ENCODE results near the gene SMAD3.

DNA sequence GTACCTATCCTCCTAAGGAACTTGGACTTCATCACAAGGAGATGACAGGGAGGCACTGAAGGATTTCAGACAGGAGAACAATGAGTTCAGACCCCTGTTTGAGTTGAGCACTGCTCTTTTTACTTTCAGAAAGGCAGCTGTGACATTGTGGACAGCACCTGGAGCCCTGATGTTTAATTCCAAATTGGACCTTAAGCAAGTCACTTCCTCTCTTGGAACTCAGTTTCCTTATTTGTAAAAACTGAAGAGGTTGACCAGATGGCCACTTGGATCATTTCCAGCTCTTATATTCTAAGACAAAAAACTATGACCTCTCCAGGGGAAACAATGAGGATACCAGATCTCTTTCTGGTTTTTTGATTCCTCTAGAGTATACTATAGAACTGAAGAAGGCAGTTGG, 34.1 kb upstream of the SMAD3 start:
- TF ChIP-seq, protein P1, sequence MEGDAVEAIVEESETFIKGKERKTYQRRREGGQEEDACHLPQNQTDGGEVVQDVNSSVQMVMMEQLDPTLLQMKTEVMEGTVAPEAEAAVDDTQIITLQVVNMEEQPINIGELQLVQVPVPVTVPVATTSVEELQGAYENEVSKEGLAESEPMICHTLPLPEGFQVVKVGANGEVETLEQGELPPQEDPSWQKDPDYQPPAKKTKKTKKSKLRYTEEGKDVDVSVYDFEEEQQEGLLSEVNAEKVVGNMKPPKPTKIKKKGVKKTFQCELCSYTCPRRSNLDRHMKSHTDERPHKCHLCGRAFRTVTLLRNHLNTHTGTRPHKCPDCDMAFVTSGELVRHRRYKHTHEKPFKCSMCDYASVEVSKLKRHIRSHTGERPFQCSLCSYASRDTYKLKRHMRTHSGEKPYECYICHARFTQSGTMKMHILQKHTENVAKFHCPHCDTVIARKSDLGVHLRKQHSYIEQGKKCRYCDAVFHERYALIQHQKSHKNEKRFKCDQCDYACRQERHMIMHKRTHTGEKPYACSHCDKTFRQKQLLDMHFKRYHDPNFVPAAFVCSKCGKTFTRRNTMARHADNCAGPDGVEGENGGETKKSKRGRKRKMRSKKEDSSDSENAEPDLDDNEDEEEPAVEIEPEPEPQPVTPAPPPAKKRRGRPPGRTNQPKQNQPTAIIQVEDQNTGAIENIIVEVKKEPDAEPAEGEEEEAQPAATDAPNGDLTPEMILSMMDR (IDR thresholded peaks at IDR 0.05; ENCODE audit: poor library complexity, severe bottlenecking), result no peak
- TF ChIP-seq RAD21 (conservative IDR thresholded peaks at IDR 0.05) (no peak), MXI1 (conservative IDR thresholded peaks at IDR 0.05; ENCODE audit: poor library complexity, severe bottlenecking) (no peak)
- TF ChIP-seq, protein P2, sequence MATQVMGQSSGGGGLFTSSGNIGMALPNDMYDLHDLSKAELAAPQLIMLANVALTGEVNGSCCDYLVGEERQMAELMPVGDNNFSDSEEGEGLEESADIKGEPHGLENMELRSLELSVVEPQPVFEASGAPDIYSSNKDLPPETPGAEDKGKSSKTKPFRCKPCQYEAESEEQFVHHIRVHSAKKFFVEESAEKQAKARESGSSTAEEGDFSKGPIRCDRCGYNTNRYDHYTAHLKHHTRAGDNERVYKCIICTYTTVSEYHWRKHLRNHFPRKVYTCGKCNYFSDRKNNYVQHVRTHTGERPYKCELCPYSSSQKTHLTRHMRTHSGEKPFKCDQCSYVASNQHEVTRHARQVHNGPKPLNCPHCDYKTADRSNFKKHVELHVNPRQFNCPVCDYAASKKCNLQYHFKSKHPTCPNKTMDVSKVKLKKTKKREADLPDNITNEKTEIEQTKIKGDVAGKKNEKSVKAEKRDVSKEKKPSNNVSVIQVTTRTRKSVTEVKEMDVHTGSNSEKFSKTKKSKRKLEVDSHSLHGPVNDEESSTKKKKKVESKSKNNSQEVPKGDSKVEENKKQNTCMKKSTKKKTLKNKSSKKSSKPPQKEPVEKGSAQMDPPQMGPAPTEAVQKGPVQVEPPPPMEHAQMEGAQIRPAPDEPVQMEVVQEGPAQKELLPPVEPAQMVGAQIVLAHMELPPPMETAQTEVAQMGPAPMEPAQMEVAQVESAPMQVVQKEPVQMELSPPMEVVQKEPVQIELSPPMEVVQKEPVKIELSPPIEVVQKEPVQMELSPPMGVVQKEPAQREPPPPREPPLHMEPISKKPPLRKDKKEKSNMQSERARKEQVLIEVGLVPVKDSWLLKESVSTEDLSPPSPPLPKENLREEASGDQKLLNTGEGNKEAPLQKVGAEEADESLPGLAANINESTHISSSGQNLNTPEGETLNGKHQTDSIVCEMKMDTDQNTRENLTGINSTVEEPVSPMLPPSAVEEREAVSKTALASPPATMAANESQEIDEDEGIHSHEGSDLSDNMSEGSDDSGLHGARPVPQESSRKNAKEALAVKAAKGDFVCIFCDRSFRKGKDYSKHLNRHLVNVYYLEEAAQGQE (IDR thresholded peaks at IDR 0.05; ENCODE audit: borderline replicate concordance), result no peak

Data from neural cell (in vitro differentiated cells).